Neural progenitor cell (in vitro differentiated cells): Measurements from ENCODE around the gene NEDD8. TPM values are rescaled to one million over a fixed set of nuclear protein-coding genes. Genes with fewer than 3 reads are reported as not detected.

Experiments used
- DNase-seq: peaks from one replicate; pipeline ENCODE4 v3.0.0-alpha.2; 2016; ENCODE audit warnings: low spot score
- H2AFZ ChIP-seq: fragments of 200-600 bp; sonication (generic); replicated peaks from 2 replicates; pipeline ENCODE4 v1.6.1; 2016; ENCODE audit warnings: antibody characterized with exemption
- H3F3A ChIP-seq: fragments of 200-600 bp; sonication (generic); 2 replicates; pipeline ENCODE4 v1.6.1; 2016; ENCODE audit warnings: antibody characterized with exemption, low read depth
- H3K27ac ChIP-seq: fragments of 200-600 bp; sonication (generic); 2 replicates; pipeline ENCODE4 v1.5.1; 2016; ENCODE audit warnings: mild to moderate bottlenecking
- H3K27me3 ChIP-seq: fragments of 200-600 bp; sonication (generic); 2 replicates; pipeline ENCODE4 v1.6.1; 2016; ENCODE audit warnings: mild to moderate bottlenecking, moderate library complexity
- H3K36me3 ChIP-seq: fragments of 200-600 bp; sonication (generic); 2 replicates; pipeline ENCODE4 v1.5.1; 2016
- H3K4me1 ChIP-seq: fragments of 200-600 bp; sonication (generic); 2 replicates; pipeline ENCODE4 v1.6.1; 2016; ENCODE audit warnings: mixed run types
- H3K4me2 ChIP-seq: fragments of 200-600 bp; sonication (generic); 2 replicates; pipeline ENCODE4 v1.6.1; 2016
- H3K4me3 ChIP-seq: fragments of 200-600 bp; sonication (generic); 2 replicates; pipeline ENCODE4 v1.5.1; 2016
- H3K79me2 ChIP-seq: fragments of 200-600 bp; sonication (generic); 2 replicates; pipeline ENCODE4 v1.6.1; 2016; ENCODE audit warnings: low read depth
- H3K9ac ChIP-seq: fragments of 200-600 bp; sonication (generic); 2 replicates; pipeline ENCODE4 v1.6.1; 2016
- H3K9me3 ChIP-seq: fragments of 200-600 bp; sonication (generic); 2 replicates; pipeline ENCODE4 v1.5.1; 2016; ENCODE audit warnings: low read depth
- H4K20me1 ChIP-seq: fragments of 200-600 bp; sonication (generic); 2 replicates; pipeline ENCODE4 v1.6.1; 2016; ENCODE audit warnings: low read depth
- H3K27ac Mint-ChIP-seq: 3 replicates; pipeline ENCODE4 v1.8.0; 2021; ENCODE audit warnings: mixed read lengths
- H3K27me3 Mint-ChIP-seq: 2 replicates; pipeline ENCODE4 v1.8.0; 2022; ENCODE audit warnings: low read depth, mild to moderate bottlenecking, inconsistent platforms, moderate library complexity, mixed read lengths; ENCODE audit not compliant: insufficient read depth
- H3K36me3 Mint-ChIP-seq: 3 replicates; pipeline ENCODE4 v1.8.0; 2021; ENCODE audit warnings: mixed read lengths
- H3K4me1 Mint-ChIP-seq: 3 replicates; pipeline ENCODE4 v1.8.0; 2021; ENCODE audit warnings: mixed read lengths
- H3K4me3 Mint-ChIP-seq: 3 replicates; pipeline ENCODE4 v1.8.0; 2021; ENCODE audit warnings: mild to moderate bottlenecking, moderate library complexity, mixed read lengths
- H3K9me3 Mint-ChIP-seq: 3 replicates; pipeline ENCODE4 v1.8.0; 2020; ENCODE audit warnings: mixed read lengths
- EZH2 ChIP-seq: fragments of 200-600 bp; sonication (generic); IDR thresholded peaks from 2 replicates; pipeline ENCODE4 v1.6.1; 2017; ENCODE audit warnings: antibody characterized with exemption, mild to moderate bottlenecking, moderate library complexity
- EZH2phosphoT487 ChIP-seq: fragments of 200-600 bp; sonication (generic); IDR thresholded peaks from 2 replicates; pipeline ENCODE4 v1.6.1; 2017; ENCODE audit warnings: antibody characterized with exemption
- total RNA-seq: library from RNA; depleted of rRNA; stranded (reverse); fragments of >200 nt; gene quantifications from 2 replicates; pipeline ENCODE4 v1.2.3, GENCODE V29; 2015; ENCODE audit warnings: low replicate concordance
- TF ChIP-seq, protein P1 (sequence below): fragments of 200-600 bp; sonication (generic); IDR thresholded peaks from 2 replicates; pipeline ENCODE4 v1.5.1; 2017; ENCODE audit warnings: antibody characterized with exemption, mild to moderate bottlenecking

Gene NEDD8
- total RNA-seq, 1 donor from 2014 or later: 220 TPM

DNA sequence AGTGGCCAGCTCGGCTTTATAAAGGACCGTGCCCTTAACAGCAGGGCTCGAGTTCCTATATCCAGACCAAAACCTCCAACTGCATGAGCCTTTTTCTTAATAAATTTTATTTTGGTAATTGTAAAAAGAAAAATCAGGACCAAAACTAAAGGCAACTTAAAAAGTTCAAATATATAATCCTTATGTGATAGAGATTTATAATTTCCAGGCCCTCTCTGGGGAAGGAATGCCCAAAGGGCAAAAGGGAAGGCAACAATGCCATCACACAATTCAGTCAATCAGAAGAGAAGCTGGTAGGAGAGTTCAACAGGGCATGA lies 43.1 kb downstream of the NEDD8 start:
- no peak for TF ChIP-seq EZH2phosphoT487
- TF ChIP-seq, protein P1, sequence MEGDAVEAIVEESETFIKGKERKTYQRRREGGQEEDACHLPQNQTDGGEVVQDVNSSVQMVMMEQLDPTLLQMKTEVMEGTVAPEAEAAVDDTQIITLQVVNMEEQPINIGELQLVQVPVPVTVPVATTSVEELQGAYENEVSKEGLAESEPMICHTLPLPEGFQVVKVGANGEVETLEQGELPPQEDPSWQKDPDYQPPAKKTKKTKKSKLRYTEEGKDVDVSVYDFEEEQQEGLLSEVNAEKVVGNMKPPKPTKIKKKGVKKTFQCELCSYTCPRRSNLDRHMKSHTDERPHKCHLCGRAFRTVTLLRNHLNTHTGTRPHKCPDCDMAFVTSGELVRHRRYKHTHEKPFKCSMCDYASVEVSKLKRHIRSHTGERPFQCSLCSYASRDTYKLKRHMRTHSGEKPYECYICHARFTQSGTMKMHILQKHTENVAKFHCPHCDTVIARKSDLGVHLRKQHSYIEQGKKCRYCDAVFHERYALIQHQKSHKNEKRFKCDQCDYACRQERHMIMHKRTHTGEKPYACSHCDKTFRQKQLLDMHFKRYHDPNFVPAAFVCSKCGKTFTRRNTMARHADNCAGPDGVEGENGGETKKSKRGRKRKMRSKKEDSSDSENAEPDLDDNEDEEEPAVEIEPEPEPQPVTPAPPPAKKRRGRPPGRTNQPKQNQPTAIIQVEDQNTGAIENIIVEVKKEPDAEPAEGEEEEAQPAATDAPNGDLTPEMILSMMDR: no peak
- TF ChIP-seq EZH2: no peak
- H3K36me3 ChIP-seq: no peaks in the 10 kb centered on the region
- H3K4me1 Mint-ChIP-seq: peaks cover 20% of the 10 kb centered on the region
- peak overlapping the region; percentile 76 for H3K27ac Mint-ChIP-seq
- H3F3A ChIP-seq: peaks cover 19% of the 10 kb centered on the region
- H3K9me3 Mint-ChIP-seq: no peaks in the 10 kb centered on the region
- peak overlapping the region; percentile 87 for H3K4me2 ChIP-seq
- H3K27me3 ChIP-seq: no peaks in the 10 kb centered on the region
- peaks cover 12% of the 10 kb centered on the region for H4K20me1 ChIP-seq
- H3K9ac ChIP-seq: no peak overlapping the region
- H3K27me3 Mint-ChIP-seq: peaks cover 2% of the 10 kb centered on the region
- H3K4me1 ChIP-seq: peaks cover 6% of the 10 kb centered on the region
- no peak for DNase-seq
- H3K79me2 ChIP-seq: peaks cover 15% of the 10 kb centered on the region
- H3K4me3 Mint-ChIP-seq: peak overlapping the region; percentile 88
- peak overlapping the region; percentile 4 for H2AFZ ChIP-seq
- H3K9me3 ChIP-seq: no peaks in the 10 kb centered on the region
- peaks cover 23% of the 10 kb centered on the region for H3K36me3 Mint-ChIP-seq
- H3K4me3 ChIP-seq: peak overlapping the region; percentile 65
- no peak overlapping the region for H3K27ac ChIP-seq

DNA sequence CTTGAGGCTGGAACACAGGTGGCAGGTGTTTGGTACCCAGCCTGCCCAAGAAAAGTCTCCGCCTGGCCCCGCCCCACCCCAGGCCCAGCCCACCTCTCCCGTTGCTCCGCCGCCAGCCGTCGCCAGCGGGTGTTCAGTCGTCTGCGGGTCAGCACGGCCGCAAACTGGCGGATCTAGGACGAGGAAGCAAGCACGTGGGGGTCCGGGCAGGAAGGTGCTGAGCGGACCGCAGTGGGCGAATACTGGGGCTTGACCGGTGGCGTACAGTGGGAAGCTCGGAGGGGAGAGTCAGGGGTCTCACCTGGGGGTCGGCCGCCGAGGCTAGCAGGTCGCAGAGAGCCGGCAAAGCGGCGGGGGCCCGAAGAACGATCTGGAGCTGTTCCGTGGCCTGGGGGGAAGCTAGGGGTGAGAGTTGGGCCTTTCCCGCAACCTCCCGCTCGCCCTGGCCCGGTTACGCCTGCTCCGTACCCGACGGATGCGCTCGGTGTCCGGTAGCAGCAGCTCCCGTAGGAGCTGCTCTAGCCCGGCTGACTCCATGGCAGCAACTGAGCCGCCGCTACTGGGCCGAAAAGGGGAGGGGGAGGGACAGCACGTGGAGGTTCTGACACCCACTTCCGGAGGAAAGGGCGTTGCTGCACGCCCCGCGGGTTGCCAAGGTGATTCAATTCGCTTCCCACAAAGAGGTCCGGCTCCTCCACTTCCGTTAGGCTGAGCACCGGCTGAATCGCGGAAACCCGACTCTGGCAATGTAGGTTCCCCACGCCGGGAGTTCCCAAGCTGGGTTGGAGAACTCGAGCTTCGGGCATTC lies 43.7 kb downstream of the NEDD8 start, which contains the start of gene IPO4:
Gene IPO4, minus strand, starts transcription at position 566 of the 808 bp plus-strand sequence. Its CDS starts 29 bp downstream, at position 537.
- TF ChIP-seq EZH2phosphoT487: no peak
- no peak for TF ChIP-seq EZH2
- TF ChIP-seq, protein P1: no peak
- Histone ChIP-seq H3F3A (peaks cover 19% of the 10 kb centered on the region), H3K79me2 (peaks cover 15% of the 10 kb centered on the region), H3K36me3 (no peaks in the 10 kb centered on the region), H3K9ac (peak within 1 kb of the TSS; percentile 40), H3K27me3 (no peaks in the 10 kb centered on the region), H3K9me3 (no peaks in the 10 kb centered on the region), H2AFZ (peak within 1 kb of the TSS; percentile 20), H3K4me3 (peak within 1 kb of the TSS; percentile 65), H4K20me1 (peaks cover 12% of the 10 kb centered on the region), H3K4me2 (peak within 1 kb of the TSS; percentile 87), H3K4me1 (peaks cover 6% of the 10 kb centered on the region), H3K27ac (no peak within 1 kb of the TSS)
- H3K27me3 Mint-ChIP-seq: peaks cover 4% of the 10 kb centered on the region
- DNase-seq: peak; percentile 99
- H3K4me3 Mint-ChIP-seq: peak within 1 kb of the TSS; percentile 88
- H3K4me1 Mint-ChIP-seq: peaks cover 19% of the 10 kb centered on the region
- no peaks in the 10 kb centered on the region for H3K9me3 Mint-ChIP-seq
- H3K27ac Mint-ChIP-seq: peak within 1 kb of the TSS; percentile 76
- H3K36me3 Mint-ChIP-seq: peaks cover 26% of the 10 kb centered on the region

DNA sequence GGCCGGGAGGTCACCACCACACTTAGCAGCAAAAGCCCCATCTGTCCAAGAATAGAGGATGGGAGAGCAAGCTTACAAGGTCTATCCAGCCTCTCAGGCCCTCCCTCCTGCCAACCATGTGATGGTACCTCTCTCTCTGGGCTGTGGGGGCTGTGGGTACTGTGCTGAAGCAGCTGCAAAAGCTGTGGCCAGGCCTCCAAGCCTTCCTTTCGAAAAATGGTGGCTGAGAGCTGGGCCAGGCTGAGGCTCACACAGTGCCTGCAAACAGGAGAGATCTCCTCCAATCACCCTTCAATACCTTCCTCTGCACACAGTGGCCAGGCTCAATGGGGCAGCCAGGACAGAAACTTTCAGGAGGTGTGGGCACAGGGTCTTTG lies 44.6 kb downstream of the NEDD8 start:
- Histone ChIP-seq H3K9ac (peak overlapping the region; percentile 40), H3K27ac (no peak overlapping the region), H3K4me2 (peak overlapping the region; percentile 87), H3K27me3 (no peaks in the 10 kb centered on the region), H3F3A (peaks cover 19% of the 10 kb centered on the region), H3K4me1 (peaks cover 6% of the 10 kb centered on the region), H3K79me2 (peaks cover 15% of the 10 kb centered on the region), H3K9me3 (no peaks in the 10 kb centered on the region), H3K4me3 (peak overlapping the region; percentile 65), H3K36me3 (no peaks in the 10 kb centered on the region), H4K20me1 (peaks cover 12% of the 10 kb centered on the region), H2AFZ (no peak overlapping the region)
- Mint-ChIP-seq H3K9me3 (no peaks in the 10 kb centered on the region), H3K27me3 (peaks cover 3% of the 10 kb centered on the region), H3K27ac (no peak overlapping the region), H3K4me1 (peaks cover 19% of the 10 kb centered on the region), H3K36me3 (peaks cover 24% of the 10 kb centered on the region), H3K4me3 (peak overlapping the region; percentile 88)
- TF ChIP-seq, protein P1: no peak
- TF ChIP-seq EZH2phosphoT487 (no peak), EZH2 (no peak)
- no peak for DNase-seq
